Purkinje cell (primary cell): Measurements from ENCODE around the gene IL9. TPM values are rescaled to one million over a fixed set of nuclear protein-coding genes. Genes with fewer than 3 reads are reported as not detected.

ENCODE experiments used
- polyA plus RNA-seq: library from polyadenylated mRNA; unstranded; fragments of >200 nt; fragmentation: Nextera tagmentation; gene quantifications from 2 replicates; pipeline ENCODE4 v1.2.1, GENCODE V29; 2014

The IL9 gene
- polyA plus RNA-seq, result not detected in 2 replicates

DNA sequence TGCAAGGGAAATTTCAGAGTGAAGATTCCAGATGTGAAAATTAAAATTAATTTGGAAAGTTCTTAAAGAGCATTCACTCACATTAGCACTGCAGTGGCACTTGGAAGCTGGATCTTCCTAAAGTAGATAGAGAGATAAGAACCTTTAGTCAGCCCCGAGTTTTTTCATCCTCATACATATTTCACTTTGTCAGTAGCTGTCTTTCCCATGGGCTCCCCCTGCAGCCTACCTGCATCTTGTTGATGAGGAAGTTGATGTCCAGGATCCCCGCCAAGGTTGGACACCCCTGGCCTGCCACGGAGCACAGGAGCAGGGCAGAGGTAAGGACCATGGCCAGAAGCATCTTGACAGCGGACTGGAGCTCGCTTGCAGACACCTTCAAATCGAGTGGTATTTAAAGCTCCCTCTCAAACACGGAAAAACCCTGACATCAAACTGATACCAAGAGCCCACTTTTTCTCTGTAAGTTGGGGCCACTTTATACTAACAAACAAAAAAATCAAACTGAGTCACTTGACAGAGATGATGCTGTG, at the start of gene IL9:
Gene IL9 (minus strand): TSS at position 368 of the 533 bp plus-strand sequence. CDS start 25 bp downstream, at position 343.

Other genes starting within 250 kb of the IL9 start
- gene SLC25A48, start 61.2 kb downstream of the IL9 start, polyA plus RNA-seq, result not detected in 2 replicates
- gene LECT2, start 59.1 kb upstream of the IL9 start, polyA plus RNA-seq, result not detected in 2 replicates
- 0.56 TPM in 1 of 2 replicates, not detected in the other for gene TGFBI, start 133.1 kb upstream of the IL9 start, polyA plus RNA-seq
- gene SMAD5, start 237.0 kb upstream of the IL9 start, polyA plus RNA-seq, result 7.1 and 13.3 TPM in 2 replicates